ENCODE data around the gene DAB2IP. TPM values are rescaled to one million over a fixed set of nuclear protein-coding genes. Genes with fewer than 3 reads are reported as not detected.

Gene DAB2IP
- total and polyA plus RNA-seq, 5 donors from 2014 or later: not detected

- H3K4me3 ChIP-seq (ENCODE audit: low read depth, low read length): no peak overlapping the region
- H3K9me3 ChIP-seq (ENCODE audit: control insufficient read depth in 2 of 2, low read length in 2 of 2): no peaks in the 10 kb centered on the region
- Mint-ChIP-seq H3K4me1 (no peaks in the 10 kb centered on the region), H3K4me3 (no peak overlapping the region), H3K9me3 (no peaks in the 10 kb centered on the region), H3K27me3 (no peaks in the 10 kb centered on the region), H3K27ac (no peak overlapping the region), H3K36me3 (no peaks in the 10 kb centered on the region)
- DNase-seq: no peak
- H3K36me3 ChIP-seq (ENCODE audit: control insufficient read depth, insufficient read depth, low read length): no peaks in the 10 kb centered on the region
- ATAC-seq (ENCODE audit: low read depth in 2 of 2): no peak
- H3K4me1 ChIP-seq (ENCODE audit: control insufficient read depth, insufficient read depth, low read length, poor library complexity, severe bottlenecking): no peaks in the 10 kb centered on the region
- H3K27ac ChIP-seq (ENCODE audit: insufficient read depth, low read length, poor library complexity, severe bottlenecking): no peak overlapping the region
- H3K27me3 ChIP-seq (ENCODE audit: control insufficient read depth, insufficient read depth, low read length): no peaks in the 10 kb centered on the region
These were observed 69.6 kb downstream of the DAB2IP start for GRCh38 chr9:121721058-121721350.

- H3K27me3 Mint-ChIP-seq: no peaks in the 10 kb centered on the region
These were observed 70.3 kb downstream of the DAB2IP start for GRCh38 chr9:121721770-121722169.

GRCh38 chr9:121725008-121725775, 73.8 kb downstream of the DAB2IP start:
- no peaks in the 10 kb centered on the region for H3K9me3 Mint-ChIP-seq
- no peaks in the 10 kb centered on the region for H3K4me1 Mint-ChIP-seq
- H3K36me3 Mint-ChIP-seq: no peaks in the 10 kb centered on the region
- no peak overlapping the region for H3K27ac Mint-ChIP-seq
- no peaks in the 10 kb centered on the region for H3K4me1 ChIP-seq (ENCODE audit: control insufficient read depth, insufficient read depth, low read length, poor library complexity, severe bottlenecking)
- DNase-seq (no peak), ATAC-seq (ENCODE audit: low read depth in 2 of 2) (no peak)
- H3K4me3 ChIP-seq (ENCODE audit: low read depth, low read length): no peak overlapping the region
- H3K4me3 Mint-ChIP-seq: no peak overlapping the region
- no peaks in the 10 kb centered on the region for H3K36me3 ChIP-seq (ENCODE audit: control insufficient read depth, insufficient read depth, low read length)
- H3K27me3 Mint-ChIP-seq: no peaks in the 10 kb centered on the region
- H3K9me3 ChIP-seq (ENCODE audit: control insufficient read depth in 2 of 2, low read length in 2 of 2): no peaks in the 10 kb centered on the region
- no peaks in the 10 kb centered on the region for H3K27me3 ChIP-seq (ENCODE audit: control insufficient read depth, insufficient read depth, low read length)
- no peak overlapping the region for H3K27ac ChIP-seq (ENCODE audit: insufficient read depth, low read length, poor library complexity, severe bottlenecking)

More at GRCh38 chr9:121721770-121722169, 70.3 kb downstream of the DAB2IP start:
- Histone ChIP-seq H3K4me1 (ENCODE audit: control insufficient read depth, insufficient read depth, low read length, poor library complexity, severe bottlenecking) (no peaks in the 10 kb centered on the region), H3K4me3 (ENCODE audit: low read depth, low read length) (no peak overlapping the region), H3K9me3 (ENCODE audit: control insufficient read depth in 2 of 2, low read length in 2 of 2) (no peaks in the 10 kb centered on the region), H3K36me3 (ENCODE audit: control insufficient read depth, insufficient read depth, low read length) (no peaks in the 10 kb centered on the region), H3K27ac (ENCODE audit: insufficient read depth, low read length, poor library complexity, severe bottlenecking) (no peak overlapping the region), H3K27me3 (ENCODE audit: control insufficient read depth, insufficient read depth, low read length) (no peaks in the 10 kb centered on the region)
- H3K9me3 Mint-ChIP-seq: no peaks in the 10 kb centered on the region
- H3K4me1 Mint-ChIP-seq: no peaks in the 10 kb centered on the region
- H3K27ac Mint-ChIP-seq: no peak overlapping the region
- DNase-seq (no peak), ATAC-seq (ENCODE audit: low read depth in 2 of 2) (no peak)
- no peaks in the 10 kb centered on the region for H3K36me3 Mint-ChIP-seq
- H3K4me3 Mint-ChIP-seq: no peak overlapping the region

DNA sequence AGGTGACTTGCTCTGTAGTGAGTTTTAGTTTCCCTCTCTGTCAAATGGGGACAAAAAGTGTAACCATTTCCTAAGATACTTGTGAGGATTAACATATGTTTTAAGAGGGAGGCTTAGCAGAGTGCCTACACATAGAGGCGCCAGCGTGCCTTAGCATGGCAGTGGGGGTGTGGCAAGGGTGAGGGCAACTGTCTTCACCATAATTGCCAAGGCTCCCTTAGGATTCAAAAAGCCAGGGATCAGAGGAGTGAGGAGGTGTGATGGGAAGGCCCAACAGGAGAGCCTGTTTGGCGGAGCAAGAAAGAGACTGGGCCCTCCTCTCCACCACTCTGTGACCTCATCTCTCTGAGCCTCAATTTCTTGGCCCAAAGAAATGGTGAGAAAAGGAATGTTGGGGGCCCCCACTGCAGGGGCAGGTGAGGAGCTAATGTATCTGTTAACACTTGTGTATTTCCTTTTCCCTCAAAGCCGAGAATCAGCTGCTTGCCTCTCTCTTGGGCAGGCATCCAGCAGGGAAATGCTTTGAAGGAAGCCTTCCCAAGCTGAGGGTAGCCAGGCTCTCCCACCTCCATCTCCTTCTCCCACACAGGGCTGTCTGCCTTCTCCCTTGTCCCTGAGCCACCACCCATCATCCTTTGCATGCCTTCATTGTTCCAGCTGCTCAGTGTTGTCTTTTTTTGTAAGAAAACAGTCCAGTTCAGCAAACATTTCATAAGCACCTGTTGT, 76.0 kb downstream of the DAB2IP start:
- H3K27ac Mint-ChIP-seq: peak overlapping the region in 1 of 3 donors; percentile 90
- Histone ChIP-seq H3K36me3 (ENCODE audit: control insufficient read depth, insufficient read depth, low read length) (no peaks in the 10 kb centered on the region), H3K27me3 (ENCODE audit: control insufficient read depth, insufficient read depth, low read length) (no peaks in the 10 kb centered on the region), H3K4me1 (ENCODE audit: control insufficient read depth, insufficient read depth, low read length, poor library complexity, severe bottlenecking) (no peaks in the 10 kb centered on the region), H3K9me3 (ENCODE audit: control insufficient read depth in 2 of 2, low read length in 2 of 2) (no peaks in the 10 kb centered on the region), H3K27ac (ENCODE audit: insufficient read depth, low read length, poor library complexity, severe bottlenecking) (no peak overlapping the region), H3K4me3 (ENCODE audit: low read depth, low read length) (no peak overlapping the region)
- no peaks in the 10 kb centered on the region for H3K4me1 Mint-ChIP-seq
- no peak overlapping the region for H3K4me3 Mint-ChIP-seq
- DNase-seq (no peak), ATAC-seq (ENCODE audit: low read depth in 2 of 2) (no peak)
- no peaks in the 10 kb centered on the region for H3K27me3 Mint-ChIP-seq
- H3K9me3 Mint-ChIP-seq: peaks cover 0 to 1% (median 0%) of the 10 kb centered on the region in 7 donors
- no peaks in the 10 kb centered on the region for H3K36me3 Mint-ChIP-seq

DNA sequence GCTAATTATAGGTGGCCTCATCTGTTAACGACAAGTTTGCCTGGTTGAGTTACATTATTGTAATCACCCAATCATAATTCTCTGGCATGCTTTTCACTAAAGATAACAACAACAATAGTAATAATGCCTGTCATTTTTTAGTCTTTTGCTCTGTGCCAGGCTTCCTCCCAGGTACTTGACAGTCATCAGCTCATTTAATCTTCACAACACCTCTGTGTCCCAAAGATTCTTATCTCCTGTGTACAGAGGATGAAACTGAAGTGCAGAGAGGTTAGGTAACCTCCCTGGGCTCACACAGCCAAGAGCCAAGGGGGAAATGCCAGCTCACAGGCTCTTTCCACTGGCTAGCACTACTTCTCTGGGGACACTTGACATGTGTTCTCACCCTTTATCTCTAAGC, 77.5 kb downstream of the DAB2IP start:
- Histone ChIP-seq H3K36me3 (ENCODE audit: control insufficient read depth, insufficient read depth, low read length) (no peaks in the 10 kb centered on the region), H3K27ac (ENCODE audit: insufficient read depth, low read length, poor library complexity, severe bottlenecking) (no peak overlapping the region), H3K27me3 (ENCODE audit: control insufficient read depth, insufficient read depth, low read length) (no peaks in the 10 kb centered on the region), H3K4me3 (ENCODE audit: low read depth, low read length) (no peak overlapping the region), H3K9me3 (ENCODE audit: control insufficient read depth in 2 of 2, low read length in 2 of 2) (no peaks in the 10 kb centered on the region), H3K4me1 (ENCODE audit: control insufficient read depth, insufficient read depth, low read length, poor library complexity, severe bottlenecking) (no peaks in the 10 kb centered on the region)
- no peaks in the 10 kb centered on the region for H3K36me3 Mint-ChIP-seq
- no peak for ATAC-seq (ENCODE audit: low read depth in 2 of 2)
- DNase-seq: no peak
- no peaks in the 10 kb centered on the region for H3K4me1 Mint-ChIP-seq
- H3K4me3 Mint-ChIP-seq: no peak overlapping the region
- no peak overlapping the region for H3K27ac Mint-ChIP-seq
- H3K27me3 Mint-ChIP-seq: peaks cover 6% of the 10 kb centered on the region
- H3K9me3 Mint-ChIP-seq: peaks cover 0 to 1% (median 0%) of the 10 kb centered on the region in 7 donors

DNA sequence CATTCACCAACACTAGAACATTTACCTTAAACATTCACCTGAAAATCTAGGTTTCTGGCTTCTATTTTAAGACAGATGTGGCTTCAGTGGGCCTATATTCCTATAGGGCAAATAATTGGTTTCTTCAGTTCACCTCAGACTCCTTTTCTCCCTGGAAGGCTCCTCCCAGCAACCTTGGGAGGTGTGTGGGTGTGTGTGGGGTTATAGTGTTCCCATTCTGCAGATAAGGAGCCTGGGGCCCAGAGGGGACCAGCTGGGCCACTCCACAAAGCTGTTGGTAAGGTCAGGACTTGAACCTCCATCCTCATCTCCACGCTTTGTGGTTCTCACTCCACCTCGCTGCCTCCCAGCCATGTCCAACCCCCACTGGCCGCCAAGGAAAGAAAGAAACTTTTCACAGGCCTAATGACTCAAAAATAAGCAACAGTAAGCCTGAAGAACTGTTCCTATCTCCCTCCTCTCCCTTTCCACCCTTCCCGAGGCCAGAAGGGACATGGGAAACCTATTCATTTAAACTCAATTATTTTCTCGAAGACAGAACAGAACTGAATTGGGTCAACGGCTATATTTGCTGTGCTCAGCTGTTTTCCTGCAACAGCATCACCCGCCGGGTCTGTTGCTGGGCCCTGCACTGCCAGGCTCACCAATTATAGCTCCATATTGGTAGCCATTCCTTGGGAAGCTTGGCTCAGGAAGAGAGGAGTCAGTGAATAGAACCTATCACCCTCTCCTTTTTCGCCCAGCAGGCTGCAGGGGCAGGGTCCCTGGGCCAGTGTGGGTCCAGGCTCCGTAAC, 78.5 kb downstream of the DAB2IP start:
- H3K36me3 Mint-ChIP-seq: no peaks in the 10 kb centered on the region
- no peaks in the 10 kb centered on the region for H3K4me1 Mint-ChIP-seq
- H3K27ac ChIP-seq (ENCODE audit: insufficient read depth, low read length, poor library complexity, severe bottlenecking): no peak overlapping the region
- H3K36me3 ChIP-seq (ENCODE audit: control insufficient read depth, insufficient read depth, low read length): no peaks in the 10 kb centered on the region
- peaks cover 0 to 1% (median 0%) of the 10 kb centered on the region in 7 donors for H3K9me3 Mint-ChIP-seq
- H3K27me3 ChIP-seq (ENCODE audit: control insufficient read depth, insufficient read depth, low read length): no peaks in the 10 kb centered on the region
- H3K27ac Mint-ChIP-seq: no peak overlapping the region
- H3K4me3 ChIP-seq (ENCODE audit: low read depth, low read length): no peak overlapping the region
- H3K4me3 Mint-ChIP-seq: no peak overlapping the region
- no peak for DNase-seq
- no peaks in the 10 kb centered on the region for H3K9me3 ChIP-seq (ENCODE audit: control insufficient read depth in 2 of 2, low read length in 2 of 2)
- peaks cover 13% of the 10 kb centered on the region for H3K27me3 Mint-ChIP-seq
- ATAC-seq (ENCODE audit: low read depth in 2 of 2): no peak
- no peaks in the 10 kb centered on the region for H3K4me1 ChIP-seq (ENCODE audit: control insufficient read depth, insufficient read depth, low read length, poor library complexity, severe bottlenecking)

DNA sequence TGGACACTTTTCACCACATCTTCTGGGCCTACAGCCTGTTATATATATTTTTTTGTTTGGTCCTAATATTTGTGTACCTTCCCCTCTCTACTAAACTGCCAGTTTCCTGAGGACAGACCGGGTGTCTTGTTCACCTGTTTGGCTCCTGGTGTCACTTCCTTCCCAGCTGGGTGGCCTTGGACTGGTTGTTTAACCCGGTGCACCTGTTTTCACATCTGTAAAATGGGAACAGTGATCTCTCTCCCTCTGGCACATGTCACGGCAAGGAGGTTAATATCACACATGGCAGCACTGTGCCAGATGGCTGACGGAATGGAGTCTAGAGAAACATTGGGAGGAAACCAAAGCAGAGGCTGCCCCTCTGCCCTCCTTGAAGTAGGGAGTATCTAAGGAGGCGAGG, 79.7 kb downstream of the DAB2IP start:
- H3K27ac ChIP-seq (ENCODE audit: insufficient read depth, low read length, poor library complexity, severe bottlenecking): no peak overlapping the region
- H3K4me1 Mint-ChIP-seq: peaks cover 0 to 2% (median 0%) of the 10 kb centered on the region in 4 donors
- H3K9me3 ChIP-seq (ENCODE audit: control insufficient read depth in 2 of 2, low read length in 2 of 2): no peaks in the 10 kb centered on the region
- no peak overlapping the region for H3K4me3 Mint-ChIP-seq
- ATAC-seq (ENCODE audit: low read depth in 2 of 2) (no peak), DNase-seq (no peak)
- H3K4me3 ChIP-seq (ENCODE audit: low read depth, low read length): no peak overlapping the region
- peaks cover 4% of the 10 kb centered on the region for H3K27me3 ChIP-seq (ENCODE audit: control insufficient read depth, insufficient read depth, low read length)
- H3K4me1 ChIP-seq (ENCODE audit: control insufficient read depth, insufficient read depth, low read length, poor library complexity, severe bottlenecking): no peaks in the 10 kb centered on the region
- H3K27ac Mint-ChIP-seq: peak overlapping the region in 1 of 3 donors; percentile 11
- no peaks in the 10 kb centered on the region for H3K36me3 ChIP-seq (ENCODE audit: control insufficient read depth, insufficient read depth, low read length)
- H3K9me3 Mint-ChIP-seq: peaks cover 0 to 1% (median 0%) of the 10 kb centered on the region in 7 donors
- no peaks in the 10 kb centered on the region for H3K36me3 Mint-ChIP-seq
- H3K27me3 Mint-ChIP-seq: peaks cover 23% of the 10 kb centered on the region

Measured in CD4-positive, CD25-positive, alpha-beta regulatory T cell (primary cell).